ENCODE measurements around the gene MARCKS.
"Not testable (repeated sequence)": the region's sequence is repeated elsewhere in the genome, so short reads cannot be mapped to it uniquely, and the experiment has no call there.

The MARCKS gene

DNA sequence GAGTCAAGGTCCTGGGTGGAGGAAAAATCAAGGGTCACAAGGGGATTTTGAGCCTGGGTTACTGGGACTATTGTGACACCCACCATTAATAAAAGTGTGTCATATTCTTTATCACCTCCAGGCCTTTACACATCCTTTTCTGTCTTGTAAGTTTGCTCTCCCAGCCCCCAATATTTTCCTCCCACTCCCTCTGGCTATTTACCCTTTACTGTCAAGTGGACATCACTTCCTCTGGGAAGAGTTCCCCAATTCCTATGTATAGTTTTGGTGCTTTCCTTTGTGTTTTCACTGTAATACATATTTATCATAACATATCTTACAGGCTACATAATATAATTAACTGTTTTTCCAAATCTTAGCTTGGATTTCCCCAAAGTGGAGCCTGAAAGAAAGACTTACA is 36.3 kb downstream of the MARCKS start:
- Histone ChIP-seq H3K4me3 (ENCODE audit: low read depth, low read length) (no peak overlapping the region), H3K9me3 (ENCODE audit: control insufficient read depth, insufficient read depth, low read length) (no peaks in the 10 kb centered on the region), H3K36me3 (ENCODE audit: control insufficient read depth, insufficient read depth, low read length) (no peaks in the 10 kb centered on the region), H3K4me1 (ENCODE audit: control insufficient read depth, insufficient read depth, low read length) (no peaks in the 10 kb centered on the region), H3K9ac (ENCODE audit: low read depth, low read length) (no peak overlapping the region), H3K27me3 (ENCODE audit: control insufficient read depth, insufficient read depth, low read length) (no peaks in the 10 kb centered on the region)

- no peak overlapping the region for H3K4me3 ChIP-seq (ENCODE audit: low read depth, low read length)
- no peaks in the 10 kb centered on the region for H3K4me1 ChIP-seq (ENCODE audit: control insufficient read depth, insufficient read depth, low read length)
- no peaks in the 10 kb centered on the region for H3K9me3 ChIP-seq (ENCODE audit: control insufficient read depth, insufficient read depth, low read length)
- H3K36me3 ChIP-seq (ENCODE audit: control insufficient read depth, insufficient read depth, low read length) = no peaks in the 10 kb centered on the region
- H3K27me3 ChIP-seq (ENCODE audit: control insufficient read depth, insufficient read depth, low read length) = no peaks in the 10 kb centered on the region
- H3K9ac ChIP-seq (ENCODE audit: low read depth, low read length) = no peak overlapping the region
Observed at GRCh38 chr6:113893866-113894265, 36.7 kb downstream of the MARCKS start.

DNA sequence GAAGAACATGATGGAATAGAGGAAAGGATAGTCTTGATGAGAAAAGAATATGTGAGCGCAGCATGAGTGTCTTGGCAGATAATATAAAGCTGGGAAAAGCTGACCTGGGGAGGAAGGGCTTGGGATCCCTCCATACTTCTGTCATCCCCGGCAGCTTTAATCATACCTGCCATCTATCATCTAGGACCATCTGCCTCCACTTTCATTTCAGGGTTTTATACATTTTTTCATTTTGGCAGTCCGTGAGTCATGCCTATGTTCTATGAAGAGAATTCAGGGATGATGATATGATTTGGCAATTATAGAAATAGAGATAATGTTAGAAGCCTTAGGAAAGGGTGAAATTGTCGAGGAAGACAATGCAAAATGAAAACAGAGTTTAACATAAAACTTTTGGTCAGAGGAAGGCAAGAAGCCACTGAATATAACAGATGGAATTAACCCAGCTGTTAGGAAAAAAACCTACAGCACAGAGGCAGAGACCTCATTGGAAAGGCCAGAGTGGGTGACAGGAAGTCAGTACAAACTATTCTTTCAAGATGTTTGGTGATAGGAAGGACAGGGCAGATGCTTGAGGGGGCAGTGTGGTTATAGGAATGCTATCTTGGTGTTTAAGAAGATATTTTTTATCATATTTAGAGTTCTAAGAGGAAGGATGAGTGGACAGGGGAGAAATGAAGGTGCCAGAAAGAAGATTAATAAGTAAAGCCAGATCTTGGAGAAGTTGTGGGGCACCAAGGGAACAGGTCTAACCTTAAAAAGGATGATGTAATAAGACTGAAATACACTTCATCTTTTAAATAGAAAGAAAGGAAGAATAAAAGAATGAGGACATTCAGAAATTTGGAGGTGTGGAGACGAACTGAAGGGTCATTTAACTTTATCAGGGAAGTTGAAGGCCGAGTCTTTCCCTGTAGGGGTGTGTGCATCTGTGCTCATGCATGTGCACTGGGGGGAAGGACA is 37.8 kb downstream of the MARCKS start:
- Histone ChIP-seq H3K4me3 (ENCODE audit: low read depth, low read length) (no peak overlapping the region), H3K27me3 (ENCODE audit: control insufficient read depth, insufficient read depth, low read length) (no peaks in the 10 kb centered on the region), H3K36me3 (ENCODE audit: control insufficient read depth, insufficient read depth, low read length) (no peaks in the 10 kb centered on the region), H3K4me1 (ENCODE audit: control insufficient read depth, insufficient read depth, low read length) (no peaks in the 10 kb centered on the region), H3K9ac (ENCODE audit: low read depth, low read length) (no peak overlapping the region), H3K9me3 (ENCODE audit: control insufficient read depth, insufficient read depth, low read length) (no peaks in the 10 kb centered on the region)

DNA sequence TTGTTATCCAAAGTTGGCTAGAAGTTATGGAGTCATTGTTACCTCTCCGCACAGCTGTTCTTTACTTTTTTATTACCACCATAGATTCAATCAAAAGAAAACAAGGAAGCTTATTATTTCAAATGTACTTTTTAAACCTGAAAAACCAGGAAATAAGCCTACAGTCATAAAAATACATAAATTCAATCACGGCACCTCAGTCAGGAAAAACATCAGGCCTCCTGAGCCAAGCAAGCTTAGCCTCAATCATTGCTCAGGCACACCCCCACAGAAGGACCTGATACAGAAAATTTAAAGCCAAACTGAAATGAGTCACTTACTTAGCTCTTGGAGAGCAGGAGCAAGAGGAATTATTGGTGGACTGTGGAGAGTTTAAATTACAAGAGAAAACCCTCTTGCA is 44.3 kb downstream of the MARCKS start:
- no peak overlapping the region for H3K9ac ChIP-seq (ENCODE audit: low read depth, low read length)
- no peak overlapping the region for H3K4me3 ChIP-seq (ENCODE audit: low read depth, low read length)
- no peaks in the 10 kb centered on the region for H3K9me3 ChIP-seq (ENCODE audit: control insufficient read depth, insufficient read depth, low read length)
- H3K4me1 ChIP-seq (ENCODE audit: control insufficient read depth, insufficient read depth, low read length) = no peaks in the 10 kb centered on the region
- H3K36me3 ChIP-seq (ENCODE audit: control insufficient read depth, insufficient read depth, low read length) = no peaks in the 10 kb centered on the region
- H3K27me3 ChIP-seq (ENCODE audit: control insufficient read depth, insufficient read depth, low read length) = no peaks in the 10 kb centered on the region

DNA sequence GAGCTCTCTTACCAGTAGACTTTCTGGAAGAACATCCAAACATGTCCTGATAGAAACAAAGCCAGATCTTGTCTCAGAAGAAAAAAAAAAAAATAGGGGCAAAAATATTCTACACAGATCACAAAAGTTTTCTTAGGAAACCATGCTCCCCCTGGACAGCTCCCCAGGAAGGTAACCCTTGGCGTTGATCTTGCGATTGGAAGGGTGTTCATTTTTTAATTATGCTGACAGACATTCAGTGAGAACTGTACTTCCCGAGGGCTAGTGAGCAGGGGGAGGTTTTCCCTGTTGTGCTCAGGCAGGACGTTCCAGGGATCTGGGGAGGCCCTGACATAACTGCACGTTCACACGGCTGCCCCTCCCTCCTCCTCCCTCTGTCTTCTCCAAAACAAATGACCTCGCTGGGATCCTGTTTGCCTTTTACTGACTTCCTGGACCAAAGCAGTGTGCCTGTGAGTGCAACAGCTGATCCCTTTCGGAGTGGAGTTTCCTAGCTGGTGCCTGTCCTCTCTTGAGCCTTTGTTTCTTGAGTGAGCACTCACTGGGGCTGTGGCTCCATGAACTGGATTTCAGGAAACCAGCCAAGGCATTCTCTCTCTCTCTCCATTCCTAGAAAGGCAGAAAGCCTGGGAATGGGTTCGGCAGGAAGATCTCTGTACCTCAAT is 46.7 kb downstream of the MARCKS start:
- Histone ChIP-seq H3K9ac (ENCODE audit: low read depth, low read length) (no peak overlapping the region), H3K36me3 (ENCODE audit: control insufficient read depth, insufficient read depth, low read length) (no peaks in the 10 kb centered on the region), H3K4me3 (ENCODE audit: low read depth, low read length) (no peak overlapping the region), H3K9me3 (ENCODE audit: control insufficient read depth, insufficient read depth, low read length) (no peaks in the 10 kb centered on the region), H3K4me1 (ENCODE audit: control insufficient read depth, insufficient read depth, low read length) (no peaks in the 10 kb centered on the region), H3K27me3 (ENCODE audit: control insufficient read depth, insufficient read depth, low read length) (no peaks in the 10 kb centered on the region)

GRCh38 chr6:113907102-113907815 is 50.1 kb downstream of the MARCKS start:
- Histone ChIP-seq H3K4me1 (ENCODE audit: control insufficient read depth, insufficient read depth, low read length) (no peaks in the 10 kb centered on the region), H3K4me3 (ENCODE audit: low read depth, low read length) (no peak overlapping the region), H3K27me3 (ENCODE audit: control insufficient read depth, insufficient read depth, low read length) (no peaks in the 10 kb centered on the region), H3K9me3 (ENCODE audit: control insufficient read depth, insufficient read depth, low read length) (no peaks in the 10 kb centered on the region), H3K9ac (ENCODE audit: low read depth, low read length) (no peak overlapping the region), H3K36me3 (ENCODE audit: control insufficient read depth, insufficient read depth, low read length) (no peaks in the 10 kb centered on the region)

- Histone ChIP-seq H3K4me3 (ENCODE audit: low read depth, low read length) (no peak overlapping the region), H3K4me1 (ENCODE audit: control insufficient read depth, insufficient read depth, low read length) (no peaks in the 10 kb centered on the region), H3K9ac (ENCODE audit: low read depth, low read length) (no peak overlapping the region), H3K9me3 (ENCODE audit: control insufficient read depth, insufficient read depth, low read length) (no peaks in the 10 kb centered on the region), H3K27me3 (ENCODE audit: control insufficient read depth, insufficient read depth, low read length) (no peaks in the 10 kb centered on the region), H3K36me3 (ENCODE audit: control insufficient read depth, insufficient read depth, low read length) (no peaks in the 10 kb centered on the region)
Observed at GRCh38 chr6:113908801-113909200, 51.7 kb downstream of the MARCKS start.

GRCh38 chr6:113909224-113909856 is 52.2 kb downstream of the MARCKS start:
- no peaks in the 10 kb centered on the region for H3K4me1 ChIP-seq (ENCODE audit: control insufficient read depth, insufficient read depth, low read length)
- H3K9ac ChIP-seq (ENCODE audit: low read depth, low read length) = no peak overlapping the region
- no peaks in the 10 kb centered on the region for H3K36me3 ChIP-seq (ENCODE audit: control insufficient read depth, insufficient read depth, low read length)
- H3K4me3 ChIP-seq (ENCODE audit: low read depth, low read length) = no peak overlapping the region
- H3K27me3 ChIP-seq (ENCODE audit: control insufficient read depth, insufficient read depth, low read length) = no peaks in the 10 kb centered on the region
- H3K9me3 ChIP-seq (ENCODE audit: control insufficient read depth, insufficient read depth, low read length) = no peaks in the 10 kb centered on the region

DNA sequence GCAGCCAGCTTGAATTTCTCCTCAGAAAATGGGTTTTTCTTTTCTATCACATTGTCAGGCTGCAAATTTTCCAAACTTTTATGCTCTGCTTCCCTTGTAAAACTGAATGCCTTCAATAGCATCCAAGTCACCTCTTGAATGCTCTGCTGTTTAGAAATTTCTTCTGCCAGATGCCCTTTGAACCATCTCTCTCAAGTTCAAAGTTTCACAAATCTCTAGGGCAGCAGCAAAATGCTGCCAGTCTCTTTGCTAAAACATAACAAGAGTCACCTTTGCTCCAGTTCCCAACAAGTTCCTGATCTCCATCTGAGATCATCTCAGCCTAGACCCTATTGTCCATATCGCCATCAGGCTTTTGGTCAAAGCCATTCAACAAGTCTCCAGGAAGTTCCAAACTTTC is 53.1 kb downstream of the MARCKS start:
- H3K4me1 ChIP-seq (ENCODE audit: control insufficient read depth, insufficient read depth, low read length); H3K4me3 ChIP-seq (ENCODE audit: low read depth, low read length); H3K27me3 ChIP-seq (ENCODE audit: control insufficient read depth, insufficient read depth, low read length); H3K36me3 ChIP-seq (ENCODE audit: control insufficient read depth, insufficient read depth, low read length); H3K9ac ChIP-seq (ENCODE audit: low read depth, low read length); H3K9me3 ChIP-seq (ENCODE audit: control insufficient read depth, insufficient read depth, low read length): not testable (repeated sequence)

All from iPS-15b (cell line).